ENCODE results near the gene PPP1R12B. TPM values are rescaled to one million over a fixed set of nuclear protein-coding genes. Genes with fewer than 3 reads are reported as not detected.
"Not testable (repeated sequence)": the region's sequence is repeated elsewhere in the genome, so short reads cannot be mapped to it uniquely, and the experiment has no call there.

Gene PPP1R12B
- total RNA-seq, 1 donor from 2014 or later, result 404 TPM

DNA sequence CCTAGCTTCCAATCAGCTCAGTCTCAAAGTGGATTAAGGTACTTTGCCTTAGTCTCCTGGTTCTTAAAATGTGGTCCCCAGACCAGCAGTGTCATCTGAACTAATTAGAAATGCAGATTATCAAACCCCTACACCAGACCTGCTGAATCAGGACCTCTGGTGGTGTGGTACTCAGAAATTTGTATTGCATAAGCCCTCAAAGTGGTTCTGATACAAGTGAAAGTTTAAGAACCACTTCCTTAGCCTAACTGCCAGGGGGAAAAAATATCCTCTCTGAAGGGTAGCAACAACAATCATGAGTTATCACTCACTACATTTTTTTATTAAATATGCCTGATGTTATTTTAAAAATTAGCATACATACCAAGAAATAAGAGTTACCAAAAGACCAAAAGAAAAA lies 131.2 kb downstream of the PPP1R12B start:
- H3K27ac ChIP-seq; intact Hi-C loops (cut with DNase I); H3K4me3 ChIP-seq; H3K4me1 ChIP-seq; H3K36me3 ChIP-seq; H3K27me3 ChIP-seq; DNase-seq (ENCODE audit: low spot score in 2 of 2); H3K9me3 ChIP-seq: not testable (repeated sequence)

DNA sequence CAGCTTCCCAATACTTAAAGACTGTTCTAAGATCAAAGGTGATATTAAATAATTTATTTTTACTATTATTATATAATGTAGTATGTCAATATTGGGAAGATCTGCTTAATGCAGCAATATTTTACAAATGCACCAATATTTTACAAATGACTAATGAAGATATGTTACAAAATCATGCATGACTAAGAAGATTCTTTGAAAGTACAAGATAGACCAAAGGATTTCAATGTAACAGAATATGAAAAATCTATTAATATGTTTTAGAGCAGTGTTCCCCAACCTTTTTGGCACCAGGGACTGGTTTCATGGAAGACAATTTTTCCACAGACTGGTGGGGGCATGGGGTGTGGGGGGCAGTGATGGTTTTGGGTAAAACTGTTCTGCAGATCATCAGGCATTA lies 132.1 kb downstream of the PPP1R12B start:
- H3K27me3 ChIP-seq; intact Hi-C loops (cut with DNase I); H3K36me3 ChIP-seq; H3K4me3 ChIP-seq; DNase-seq (ENCODE audit: low spot score in 2 of 2); H3K4me1 ChIP-seq; H3K27ac ChIP-seq; H3K9me3 ChIP-seq: not testable (repeated sequence)

DNA sequence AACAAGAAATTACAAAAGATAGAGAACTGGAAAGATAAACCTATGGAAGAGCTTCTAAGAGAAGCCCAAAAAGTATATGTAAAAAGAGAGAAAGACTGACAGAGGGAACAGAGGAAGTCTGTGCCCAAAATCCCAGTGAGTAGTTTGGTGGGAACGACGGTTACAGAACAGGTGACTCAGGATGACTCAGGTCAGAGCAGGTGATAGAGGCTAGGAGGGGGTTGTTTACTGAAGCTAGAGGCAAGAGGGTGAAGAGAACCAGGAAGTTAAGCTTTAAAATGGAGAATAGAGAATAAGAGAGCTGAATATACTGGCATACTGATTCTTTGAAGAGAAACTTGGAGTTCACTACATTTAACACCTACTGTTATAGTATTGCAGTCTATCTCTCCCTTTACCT lies 134.9 kb downstream of the PPP1R12B start:
- H3K9me3 ChIP-seq; H3K4me3 ChIP-seq; H3K36me3 ChIP-seq; H3K27ac ChIP-seq; intact Hi-C loops (cut with DNase I); H3K27me3 ChIP-seq; H3K4me1 ChIP-seq; DNase-seq (ENCODE audit: low spot score in 2 of 2): not testable (repeated sequence)

DNA sequence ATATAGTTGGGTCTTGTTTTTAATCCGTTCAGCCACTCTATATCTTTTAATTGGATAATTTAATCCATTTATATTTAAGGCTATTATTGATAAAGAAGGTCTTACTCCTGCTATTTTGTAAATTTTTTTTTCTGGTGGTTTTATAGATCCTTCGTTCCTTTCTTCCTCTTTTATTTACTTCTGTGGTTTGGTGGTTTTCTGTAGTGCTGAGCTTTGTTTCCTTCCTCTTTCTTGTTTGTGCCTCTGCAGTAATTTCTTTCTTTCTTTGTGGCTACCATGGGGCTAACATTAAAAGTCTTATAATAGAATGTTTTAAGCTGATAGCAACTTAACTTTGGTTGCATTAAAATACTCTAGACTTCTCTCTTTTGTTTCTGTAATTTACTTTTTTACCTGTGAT lies 135.5 kb downstream of the PPP1R12B start:
- H3K4me1 ChIP-seq; intact Hi-C loops (cut with DNase I); H3K4me3 ChIP-seq; H3K36me3 ChIP-seq; H3K27me3 ChIP-seq; H3K9me3 ChIP-seq; DNase-seq (ENCODE audit: low spot score in 2 of 2); H3K27ac ChIP-seq: not testable (repeated sequence)

DNA sequence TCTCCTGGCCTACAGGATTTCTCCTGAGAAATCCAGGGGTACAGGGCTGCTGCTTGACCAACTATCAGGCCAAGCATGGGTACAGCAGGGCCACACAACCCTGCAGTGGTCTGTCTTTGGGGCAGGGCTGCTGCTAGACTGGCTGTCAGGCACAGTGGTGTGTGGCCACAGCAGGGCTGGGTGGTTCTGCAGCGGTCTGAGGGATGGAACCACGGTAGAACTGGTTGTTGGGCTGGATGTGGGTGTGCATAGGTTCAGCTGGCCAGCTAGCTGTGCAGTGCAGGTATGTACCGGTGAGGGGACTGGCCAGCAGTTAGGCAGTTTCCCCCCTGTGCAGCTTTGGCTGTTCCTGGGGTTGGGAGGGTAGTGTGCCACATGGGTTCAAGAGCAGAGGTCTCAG lies 136.3 kb downstream of the PPP1R12B start:
- H3K27me3 ChIP-seq; H3K4me1 ChIP-seq; H3K9me3 ChIP-seq; H3K4me3 ChIP-seq; DNase-seq (ENCODE audit: low spot score in 2 of 2); intact Hi-C loops (cut with DNase I); H3K27ac ChIP-seq: not testable (repeated sequence)
- peaks cover 0 to 12% of the 10 kb centered on the region in 2 donors for H3K36me3 ChIP-seq

DNA sequence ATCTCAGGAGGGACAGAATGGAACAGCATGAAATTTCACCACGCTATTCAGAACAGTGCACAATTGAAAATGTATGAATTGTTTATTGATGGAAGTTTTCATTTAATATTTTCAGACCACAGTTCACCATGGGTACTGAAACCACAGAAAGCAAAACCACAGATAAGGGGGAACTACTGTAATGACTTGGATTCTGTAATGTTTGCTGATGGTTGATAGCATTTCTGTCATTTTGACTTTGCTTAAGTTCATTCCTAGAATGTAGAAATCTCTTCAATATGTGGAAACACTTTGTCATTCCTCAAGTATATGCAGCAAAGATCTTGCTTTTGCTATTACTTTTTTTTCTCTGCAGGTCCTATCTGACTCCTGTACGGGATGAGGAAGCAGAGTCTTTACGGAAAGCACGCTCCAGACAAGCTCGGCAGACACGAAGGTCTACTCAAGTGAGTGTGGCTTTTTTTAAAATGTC lies 139.7 kb downstream of the PPP1R12B start:
- H3K27ac ChIP-seq; intact Hi-C loops (cut with DNase I); H3K4me3 ChIP-seq; H3K9me3 ChIP-seq; H3K4me1 ChIP-seq; DNase-seq (ENCODE audit: low spot score in 2 of 2); H3K27me3 ChIP-seq: not testable (repeated sequence)
- peaks cover 3 to 16% of the 10 kb centered on the region in 2 donors for H3K36me3 ChIP-seq

DNA sequence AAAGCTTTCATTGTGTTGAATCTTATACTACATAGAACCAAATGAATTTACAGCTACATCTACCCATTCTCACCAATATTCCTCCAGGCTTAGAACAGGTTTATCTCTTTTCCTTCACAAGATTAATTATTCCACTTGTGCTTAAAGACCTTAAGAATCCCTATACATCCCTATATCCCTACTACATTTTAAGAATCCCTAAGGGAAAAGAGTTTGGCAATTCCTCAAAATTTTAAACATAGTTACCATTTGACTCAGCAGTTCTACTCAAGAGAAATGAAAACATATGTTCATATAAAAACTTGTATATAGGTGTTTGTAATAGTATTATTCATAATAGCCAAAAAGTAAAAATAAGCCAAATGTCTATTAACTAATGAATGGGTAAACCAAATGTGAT lies 140.6 kb downstream of the PPP1R12B start:
- DNase-seq (ENCODE audit: low spot score in 2 of 2); H3K4me1 ChIP-seq; H3K9me3 ChIP-seq; intact Hi-C loops (cut with DNase I); H3K27me3 ChIP-seq; H3K4me3 ChIP-seq; H3K27ac ChIP-seq: not testable (repeated sequence)
- peaks cover 6 to 17% of the 10 kb centered on the region in 2 donors for H3K36me3 ChIP-seq

DNA sequence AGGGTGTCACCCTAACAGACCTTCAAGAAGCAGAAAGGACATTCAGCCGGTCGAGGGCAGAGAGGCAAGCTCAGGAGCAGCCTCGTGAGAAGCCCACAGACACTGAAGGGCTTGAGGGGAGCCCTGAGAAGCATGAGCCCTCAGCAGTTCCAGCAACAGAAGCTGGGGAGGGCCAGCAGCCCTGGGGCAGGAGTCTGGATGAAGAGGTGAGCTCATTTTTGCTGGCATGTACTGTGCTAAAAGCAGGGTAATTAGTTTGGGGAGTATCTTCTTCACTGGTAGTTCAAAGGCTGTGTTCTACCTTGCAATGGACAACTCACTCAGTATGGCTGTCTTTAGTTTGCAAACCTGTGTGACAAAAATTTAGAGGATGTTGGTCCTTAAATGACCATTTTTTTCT lies 144.6 kb downstream of the PPP1R12B start:
- H3K9me3 ChIP-seq; DNase-seq (ENCODE audit: low spot score in 2 of 2); H3K4me3 ChIP-seq; H3K4me1 ChIP-seq; intact Hi-C loops (cut with DNase I); H3K27ac ChIP-seq; H3K27me3 ChIP-seq: not testable (repeated sequence)
- H3K36me3 ChIP-seq, result peaks cover 20 to 29% of the 10 kb centered on the region in 2 donors

DNA sequence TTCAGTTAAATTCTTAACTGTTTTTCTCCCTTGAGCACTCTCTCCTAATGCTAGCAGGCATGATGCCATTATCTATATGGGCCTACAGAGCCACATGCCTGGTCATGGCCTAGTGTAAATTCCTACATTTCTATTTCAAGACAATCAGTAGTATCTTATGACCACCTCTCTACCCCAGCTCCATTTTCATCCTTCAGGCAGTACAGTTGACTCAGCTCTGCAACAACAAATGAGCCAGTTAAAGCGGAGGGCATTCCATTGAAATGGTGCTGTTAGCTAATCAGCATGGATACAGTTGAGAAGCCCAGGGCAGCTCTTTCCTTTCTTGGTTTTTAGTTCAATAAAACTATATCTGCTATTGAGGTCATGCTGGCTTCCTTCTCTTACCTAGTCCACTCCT lies 150.0 kb downstream of the PPP1R12B start:
- H3K27ac ChIP-seq, result peak overlapping the region in 1 of 2 donors; percentile 38
- DNase-seq (ENCODE audit: low spot score in 2 of 2), result no peak
- no peaks in the 10 kb centered on the region for H3K27me3 ChIP-seq
- H3K4me1 ChIP-seq, result peaks cover 0 to 7% of the 10 kb centered on the region in 2 donors
- intact Hi-C loops (cut with DNase I), result no loop called here
- H3K9me3 ChIP-seq, result no peaks in the 10 kb centered on the region
- TF ChIP-seq, protein P1, sequence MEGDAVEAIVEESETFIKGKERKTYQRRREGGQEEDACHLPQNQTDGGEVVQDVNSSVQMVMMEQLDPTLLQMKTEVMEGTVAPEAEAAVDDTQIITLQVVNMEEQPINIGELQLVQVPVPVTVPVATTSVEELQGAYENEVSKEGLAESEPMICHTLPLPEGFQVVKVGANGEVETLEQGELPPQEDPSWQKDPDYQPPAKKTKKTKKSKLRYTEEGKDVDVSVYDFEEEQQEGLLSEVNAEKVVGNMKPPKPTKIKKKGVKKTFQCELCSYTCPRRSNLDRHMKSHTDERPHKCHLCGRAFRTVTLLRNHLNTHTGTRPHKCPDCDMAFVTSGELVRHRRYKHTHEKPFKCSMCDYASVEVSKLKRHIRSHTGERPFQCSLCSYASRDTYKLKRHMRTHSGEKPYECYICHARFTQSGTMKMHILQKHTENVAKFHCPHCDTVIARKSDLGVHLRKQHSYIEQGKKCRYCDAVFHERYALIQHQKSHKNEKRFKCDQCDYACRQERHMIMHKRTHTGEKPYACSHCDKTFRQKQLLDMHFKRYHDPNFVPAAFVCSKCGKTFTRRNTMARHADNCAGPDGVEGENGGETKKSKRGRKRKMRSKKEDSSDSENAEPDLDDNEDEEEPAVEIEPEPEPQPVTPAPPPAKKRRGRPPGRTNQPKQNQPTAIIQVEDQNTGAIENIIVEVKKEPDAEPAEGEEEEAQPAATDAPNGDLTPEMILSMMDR (IDR thresholded peaks at IDR 0.05), result no peak
- no peak overlapping the region for H3K4me3 ChIP-seq
- H3K36me3 ChIP-seq, result peaks cover 12 to 17% of the 10 kb centered on the region in 2 donors

DNA sequence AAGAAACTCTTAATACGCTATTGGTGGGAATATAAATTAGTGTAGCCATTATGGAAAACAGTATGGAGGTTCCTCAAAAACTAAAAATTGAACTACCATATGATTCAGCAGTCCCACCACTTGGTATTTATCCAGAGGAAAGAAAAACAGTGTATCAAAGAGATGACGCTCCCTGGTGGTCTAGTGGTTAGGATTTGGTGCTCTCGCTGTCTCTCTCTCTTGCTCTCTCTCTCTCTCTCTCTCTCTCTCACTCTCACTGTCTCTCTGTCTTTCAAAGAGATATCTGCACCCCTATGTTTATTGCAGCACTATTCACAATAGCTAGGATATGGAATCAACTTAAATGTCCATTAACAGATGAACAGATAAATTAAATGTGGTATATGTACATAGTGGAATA lies 151.5 kb downstream of the PPP1R12B start:
- H3K27ac ChIP-seq; H3K9me3 ChIP-seq; DNase-seq (ENCODE audit: low spot score in 2 of 2); H3K4me3 ChIP-seq; H3K27me3 ChIP-seq: not testable (repeated sequence)
- H3K36me3 ChIP-seq, result peaks cover 10 to 12% of the 10 kb centered on the region in 2 donors
- intact Hi-C loops (cut with DNase I), result loop anchor here (2.0 kb wide), 1 partner anchor 101 kb away; no protein-coding TSS in a partner anchor
- H3K4me1 ChIP-seq, result peaks cover 0 to 19% of the 10 kb centered on the region in 2 donors
